Osteoblast (primary cell): Measurements from ENCODE around the gene TMEM183A. TPM values are rescaled to one million over a fixed set of nuclear protein-coding genes. Genes with fewer than 3 reads are reported as not detected.
"Not testable (repeated sequence)": the region's sequence is repeated elsewhere in the genome, so short reads cannot be mapped to it uniquely, and the experiment has no call there.

Experiments
- DNase-seq: peaks from one replicate; pipeline ENCODE4 v3.0.0; 2011; ENCODE audit warnings: low spot score, mixed read lengths; ENCODE audit not compliant: insufficient read length; ENCODE audit errors: missing footprints
- H2AFZ ChIP-seq: 2 replicates; pipeline ENCODE4 v1.6.0; 2011; ENCODE audit warnings: mild to moderate bottlenecking, low read length
- H3K27ac ChIP-seq: 2 replicates; pipeline ENCODE4 v1.5.1; 2011; ENCODE audit warnings: mild to moderate bottlenecking, low read depth, low read length, moderate library complexity
- H3K27me3 ChIP-seq: 2 replicates; pipeline ENCODE4 v1.6.0; 2012; ENCODE audit warnings: mild to moderate bottlenecking, control low read depth, inconsistent platforms, low read length, moderate library complexity; ENCODE audit not compliant: insufficient read depth
- H3K36me3 ChIP-seq: 2 replicates; pipeline ENCODE4 v1.5.1; 2011; ENCODE audit warnings: mild to moderate bottlenecking, low read length, control low read depth, moderate library complexity; ENCODE audit not compliant: insufficient read depth
- H3K4me1 ChIP-seq: 2 replicates; pipeline ENCODE4 v1.5.1; 2011; ENCODE audit warnings: mild to moderate bottlenecking, low read length, control low read depth, moderate library complexity; ENCODE audit not compliant: insufficient read depth
- H3K4me2 ChIP-seq: 2 replicates; pipeline ENCODE4 v1.6.0; 2011; ENCODE audit warnings: mild to moderate bottlenecking, low read length; ENCODE audit not compliant: insufficient read depth
- H3K4me3 ChIP-seq: fragments of 200-600 bp; sonication (generic); 3 replicates; pipeline ENCODE4 v1.5.1; 2012; ENCODE audit warnings: mild to moderate bottlenecking, low read length, inconsistent platforms; ENCODE audit not compliant: insufficient read depth
- H3K79me2 ChIP-seq: 2 replicates; pipeline ENCODE4 v1.6.0; 2012; ENCODE audit warnings: mild to moderate bottlenecking, low read length, control low read depth, inconsistent platforms; ENCODE audit not compliant: insufficient read depth
- H3K9me3 ChIP-seq: 2 replicates; pipeline ENCODE4 v1.5.1; 2011; ENCODE audit warnings: low read depth, low read length, control low read depth
- H4K20me1 ChIP-seq: 2 replicates; pipeline ENCODE4 v1.6.0; 2012; ENCODE audit warnings: mild to moderate bottlenecking, low read length, control low read depth; ENCODE audit not compliant: insufficient read depth
- total RNA-seq: library from RNA; depleted of rRNA; stranded (reverse); fragments of >200 nt; gene quantifications from 2 replicates; pipeline ENCODE4 v1.2.3, GENCODE V29; 2012
- TF ChIP-seq, protein P1 (sequence below): IDR thresholded peaks from 2 replicates; pipeline ENCODE4 v1.5.1; 2011; ENCODE audit warnings: mild to moderate bottlenecking, low read depth, low read length, moderate library complexity; ENCODE audit errors: extremely low read depth

Gene TMEM183A
- total RNA-seq, 1 donor: 118 TPM

DNA sequence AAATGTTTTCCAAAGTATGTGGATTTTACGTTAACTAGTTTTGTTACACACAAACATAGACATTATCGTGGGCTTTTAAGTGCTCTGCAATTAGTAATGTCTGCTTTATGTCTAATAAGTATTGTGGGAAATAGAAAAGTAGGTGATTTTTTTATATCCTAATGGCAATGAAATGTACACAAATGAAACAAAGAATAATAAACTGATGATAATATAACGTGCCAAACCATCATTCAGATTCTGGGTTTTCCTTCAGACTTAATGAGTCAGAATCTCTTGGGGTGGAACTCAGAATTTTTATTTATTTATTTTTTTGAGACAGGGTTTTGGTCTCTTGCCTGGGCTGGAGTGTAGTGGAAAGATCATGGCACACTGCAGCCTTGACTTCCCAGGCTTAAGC is 2.0 kb downstream of the TMEM183A start:
- Histone ChIP-seq H3K4me2 (no peak overlapping the region), H3K79me2 (peaks cover 50% of the 10 kb centered on the region), H3K36me3 (peaks cover 44% of the 10 kb centered on the region)

GRCh38 chr1:203011582-203011981 is 4.4 kb downstream of the TMEM183A start:
- H3K9me3 ChIP-seq: no peaks in the 10 kb centered on the region
- H4K20me1 ChIP-seq: peaks cover 8% of the 10 kb centered on the region
- peaks cover 12% of the 10 kb centered on the region for H3K4me1 ChIP-seq
- peaks cover 56% of the 10 kb centered on the region for H3K79me2 ChIP-seq
- H3K27me3 ChIP-seq: no peaks in the 10 kb centered on the region
- H2AFZ ChIP-seq: no peak overlapping the region
- H3K27ac ChIP-seq: no peak overlapping the region
- TF ChIP-seq, protein P1, sequence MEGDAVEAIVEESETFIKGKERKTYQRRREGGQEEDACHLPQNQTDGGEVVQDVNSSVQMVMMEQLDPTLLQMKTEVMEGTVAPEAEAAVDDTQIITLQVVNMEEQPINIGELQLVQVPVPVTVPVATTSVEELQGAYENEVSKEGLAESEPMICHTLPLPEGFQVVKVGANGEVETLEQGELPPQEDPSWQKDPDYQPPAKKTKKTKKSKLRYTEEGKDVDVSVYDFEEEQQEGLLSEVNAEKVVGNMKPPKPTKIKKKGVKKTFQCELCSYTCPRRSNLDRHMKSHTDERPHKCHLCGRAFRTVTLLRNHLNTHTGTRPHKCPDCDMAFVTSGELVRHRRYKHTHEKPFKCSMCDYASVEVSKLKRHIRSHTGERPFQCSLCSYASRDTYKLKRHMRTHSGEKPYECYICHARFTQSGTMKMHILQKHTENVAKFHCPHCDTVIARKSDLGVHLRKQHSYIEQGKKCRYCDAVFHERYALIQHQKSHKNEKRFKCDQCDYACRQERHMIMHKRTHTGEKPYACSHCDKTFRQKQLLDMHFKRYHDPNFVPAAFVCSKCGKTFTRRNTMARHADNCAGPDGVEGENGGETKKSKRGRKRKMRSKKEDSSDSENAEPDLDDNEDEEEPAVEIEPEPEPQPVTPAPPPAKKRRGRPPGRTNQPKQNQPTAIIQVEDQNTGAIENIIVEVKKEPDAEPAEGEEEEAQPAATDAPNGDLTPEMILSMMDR: no peak
- H3K36me3 ChIP-seq: peaks cover 67% of the 10 kb centered on the region
- no peak overlapping the region for H3K4me2 ChIP-seq
- DNase-seq: no peak
- no peak overlapping the region for H3K4me3 ChIP-seq

More for the DNA sequence above, 2.0 kb downstream of the TMEM183A start:
- DNase-seq: no peak
- H2AFZ ChIP-seq: no peak overlapping the region
- no peaks in the 10 kb centered on the region for H3K9me3 ChIP-seq
- H3K4me1 ChIP-seq: peaks cover 12% of the 10 kb centered on the region
- no peak overlapping the region for H3K27ac ChIP-seq
- H3K4me3 ChIP-seq: no peak overlapping the region
- peaks cover 4% of the 10 kb centered on the region for H4K20me1 ChIP-seq
- TF ChIP-seq, protein P1: no peak
- no peaks in the 10 kb centered on the region for H3K27me3 ChIP-seq

DNA sequence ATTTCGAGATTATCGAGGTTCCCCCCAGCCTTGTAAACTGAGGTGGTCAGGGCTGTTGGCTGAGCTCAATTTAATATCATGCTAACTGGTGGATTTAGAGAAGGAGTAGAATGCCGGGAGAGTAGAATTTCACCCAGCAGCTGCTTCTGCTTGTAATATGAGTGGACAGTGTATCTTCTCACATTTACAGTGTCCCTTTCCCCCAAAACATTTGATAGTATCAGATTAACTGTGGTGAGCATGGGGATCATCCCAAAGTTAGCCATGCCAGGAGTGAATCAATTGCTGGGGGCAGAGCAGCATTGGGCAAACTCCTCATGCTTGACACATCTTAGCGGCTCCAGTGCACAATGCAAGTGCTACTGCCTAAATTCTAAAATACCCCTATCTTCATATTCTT is 9.9 kb downstream of the TMEM183A start:
- Histone ChIP-seq H3K9me3 (no peaks in the 10 kb centered on the region), H3K4me2 (no peak overlapping the region), H3K27me3 (no peaks in the 10 kb centered on the region), H3K4me1 (no peaks in the 10 kb centered on the region), H3K4me3 (no peak overlapping the region), H3K27ac (no peak overlapping the region), H3K36me3 (peaks cover 89% of the 10 kb centered on the region), H2AFZ (no peak overlapping the region), H4K20me1 (peaks cover 4% of the 10 kb centered on the region), H3K79me2 (peaks cover 22% of the 10 kb centered on the region)
- no peak for DNase-seq
- TF ChIP-seq, protein P1: no peak

- H3K27ac ChIP-seq: no peak overlapping the region
These were observed 10.5 kb downstream of the TMEM183A start for GRCh38 chr1:203017692-203018091.

DNA sequence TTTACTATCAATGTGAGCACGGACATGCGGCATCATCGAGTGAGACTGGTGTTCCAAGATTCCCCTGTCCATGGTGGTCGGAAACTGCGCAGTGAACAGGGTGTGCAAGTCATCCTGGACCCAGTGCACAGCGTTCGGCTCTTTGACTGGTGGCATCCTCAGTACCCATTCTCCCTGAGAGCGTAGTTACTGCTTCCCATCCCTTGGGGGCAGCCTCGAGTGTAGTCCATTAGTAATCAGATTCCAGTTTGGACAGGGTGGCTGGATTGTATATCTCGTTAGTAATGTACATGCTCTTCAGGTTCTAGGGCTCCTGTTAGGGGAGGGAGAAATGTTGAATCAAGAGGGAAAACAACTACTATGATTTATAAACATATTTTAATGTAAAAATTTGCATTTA is 15.7 kb downstream of the TMEM183A start:
- H3K4me3 ChIP-seq, H2AFZ ChIP-seq, H3K27ac ChIP-seq, H4K20me1 ChIP-seq, H3K9me3 ChIP-seq, DNase-seq, H3K79me2 ChIP-seq, H3K4me2 ChIP-seq: not testable (repeated sequence)
- Histone ChIP-seq H3K4me1 (peaks cover 10% of the 10 kb centered on the region), H3K27me3 (peaks cover 11% of the 10 kb centered on the region), H3K36me3 (peaks cover 53% of the 10 kb centered on the region)

More at GRCh38 chr1:203017692-203018091, 10.5 kb downstream of the TMEM183A start:
- TF ChIP-seq, protein P1: no peak
- H3K4me2 ChIP-seq: no peak overlapping the region
- no peaks in the 10 kb centered on the region for H3K27me3 ChIP-seq
- no peaks in the 10 kb centered on the region for H3K4me1 ChIP-seq
- peaks cover 16% of the 10 kb centered on the region for H3K79me2 ChIP-seq
- H3K4me3 ChIP-seq: no peak overlapping the region
- no peaks in the 10 kb centered on the region for H3K9me3 ChIP-seq
- no peak overlapping the region for H2AFZ ChIP-seq
- peaks cover 4% of the 10 kb centered on the region for H4K20me1 ChIP-seq
- no peak for DNase-seq
- peaks cover 84% of the 10 kb centered on the region for H3K36me3 ChIP-seq
